ENCODE results near the gene ATG10. TPM values are rescaled to one million over a fixed set of nuclear protein-coding genes. Genes with fewer than 3 reads are reported as not detected.

Gene ATG10
- total RNA-seq, 1 experiment from 2014 or later, result 11.8 TPM

DNA sequence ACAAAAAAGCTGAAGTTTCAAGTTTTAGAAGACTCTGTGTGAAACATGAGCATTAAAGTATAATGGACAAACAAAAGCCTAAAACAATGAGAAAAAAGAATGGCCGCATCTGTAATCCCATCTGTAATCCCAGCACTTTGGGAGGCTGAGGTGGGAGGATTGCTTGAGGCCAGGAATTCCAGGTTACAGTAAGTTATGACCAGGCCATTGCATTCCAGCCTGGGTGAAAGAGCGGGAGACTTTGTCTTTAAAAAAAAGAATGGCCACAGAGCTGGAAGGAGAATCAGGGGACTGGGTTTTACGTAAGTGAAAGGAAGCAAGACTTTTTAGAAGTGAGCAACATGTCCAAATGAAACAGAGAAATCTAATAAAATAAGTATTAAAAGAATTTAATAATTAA is 2.6 kb upstream of the ATG10 start:
- Histone ChIP-seq H3K4me3 (ENCODE audit: low read length) (no peak overlapping the region), H3K4me1 (ENCODE audit: insufficient read depth, low read length) (peaks cover 12% of the 10 kb centered on the region; the same call in 1 of the 2 replicates), H3F3A (ENCODE audit: low read length, unreplicated experiment) (no peaks in the 10 kb centered on the region), H3K9me2 (replicated peaks; ENCODE audit: low read length) (no peaks in the 10 kb centered on the region), H2AFZ (ENCODE audit: low read length) (no peak overlapping the region), H3K27me3 (ENCODE audit: low read length) (no peaks in the 10 kb centered on the region), H3K27ac (ENCODE audit: low read length) (no peak overlapping the region), H3K9ac (ENCODE audit: low read length) (no peak overlapping the region), H3K36me3 (ENCODE audit: low read depth, low read length) (no peaks in the 10 kb centered on the region), H3K4me2 (ENCODE audit: low read length) (no peak overlapping the region), H3K9me3 (ENCODE audit: low read length) (no peaks in the 10 kb centered on the region), H4K20me1 (ENCODE audit: low read length) (no peaks in the 10 kb centered on the region), H3K79me2 (ENCODE audit: low read length) (peaks cover 13% of the 10 kb centered on the region; the same call in 1 of the 2 replicates)
- POLR2A ChIA-PET (ENCODE audit: unreplicated experiment), result no interaction called here
- CTCF ChIA-PET, result no interaction called here
- no peak for ATAC-seq
- no TSS peak for BruUV-seq (replicated peaks)
- intact Hi-C loops (cut with micrococcal nuclease), result no loop called here
- no peak for TF ChIP-seq EZH2 (IDR thresholded peaks at IDR 0.05; ENCODE audit: low read length, unreplicated experiment)
- TF ChIP-seq EZH2phosphoT487 (IDR thresholded peaks at IDR 0.05; ENCODE audit: borderline replicate concordance, low read length), result no peak
- TF ChIP-seq, protein P1, sequence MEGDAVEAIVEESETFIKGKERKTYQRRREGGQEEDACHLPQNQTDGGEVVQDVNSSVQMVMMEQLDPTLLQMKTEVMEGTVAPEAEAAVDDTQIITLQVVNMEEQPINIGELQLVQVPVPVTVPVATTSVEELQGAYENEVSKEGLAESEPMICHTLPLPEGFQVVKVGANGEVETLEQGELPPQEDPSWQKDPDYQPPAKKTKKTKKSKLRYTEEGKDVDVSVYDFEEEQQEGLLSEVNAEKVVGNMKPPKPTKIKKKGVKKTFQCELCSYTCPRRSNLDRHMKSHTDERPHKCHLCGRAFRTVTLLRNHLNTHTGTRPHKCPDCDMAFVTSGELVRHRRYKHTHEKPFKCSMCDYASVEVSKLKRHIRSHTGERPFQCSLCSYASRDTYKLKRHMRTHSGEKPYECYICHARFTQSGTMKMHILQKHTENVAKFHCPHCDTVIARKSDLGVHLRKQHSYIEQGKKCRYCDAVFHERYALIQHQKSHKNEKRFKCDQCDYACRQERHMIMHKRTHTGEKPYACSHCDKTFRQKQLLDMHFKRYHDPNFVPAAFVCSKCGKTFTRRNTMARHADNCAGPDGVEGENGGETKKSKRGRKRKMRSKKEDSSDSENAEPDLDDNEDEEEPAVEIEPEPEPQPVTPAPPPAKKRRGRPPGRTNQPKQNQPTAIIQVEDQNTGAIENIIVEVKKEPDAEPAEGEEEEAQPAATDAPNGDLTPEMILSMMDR (conservative IDR thresholded peaks at IDR 0.05; ENCODE audit: low read depth, low read length), result no peak
- no peak for DNase-seq

DNA sequence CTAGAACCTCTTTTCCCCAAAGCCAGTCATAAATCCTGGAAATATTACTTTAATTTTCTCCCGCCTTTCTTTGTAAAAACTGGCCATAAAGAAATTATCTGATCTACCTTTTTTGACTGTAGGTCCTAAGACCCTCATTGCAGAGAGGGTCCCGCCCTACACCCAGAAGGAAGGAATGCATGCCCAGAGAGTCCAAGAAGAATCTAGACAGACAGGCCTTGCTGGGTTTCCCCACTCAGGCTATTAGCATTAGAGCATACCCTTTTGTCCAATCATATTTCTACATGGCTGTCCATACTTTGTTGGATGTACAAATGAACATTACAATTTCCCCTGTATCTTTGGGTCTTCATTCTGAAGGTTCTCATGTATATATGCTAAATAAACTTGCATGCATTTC is 1.9 kb upstream of the ATG10 start:
- intact Hi-C loops (cut with micrococcal nuclease), result loop anchor here (2.0 to 10.0 kb wide), 5 partner anchors 118 to 545 kb away; partner anchors contain the start of gene SSBP2
- no TSS peak for BruUV-seq (replicated peaks)

More for the DNA sequence above, 1.9 kb upstream of the ATG10 start:
- no peak overlapping the region for H3K27ac ChIP-seq (ENCODE audit: low read length)
- H4K20me1 ChIP-seq (ENCODE audit: low read length), result no peaks in the 10 kb centered on the region
- H3K9me3 ChIP-seq (ENCODE audit: low read length), result no peaks in the 10 kb centered on the region
- H2AFZ ChIP-seq (ENCODE audit: low read length), result no peak overlapping the region
- H3F3A ChIP-seq (ENCODE audit: low read length, unreplicated experiment), result no peaks in the 10 kb centered on the region
- H3K9ac ChIP-seq (ENCODE audit: low read length), result no peak overlapping the region
- no peak overlapping the region for H3K4me2 ChIP-seq (ENCODE audit: low read length)
- no peak overlapping the region for H3K4me3 ChIP-seq (ENCODE audit: low read length)
- no peaks in the 10 kb centered on the region for H3K36me3 ChIP-seq (ENCODE audit: low read depth, low read length)
- CTCF ChIA-PET, result no interaction called here
- POLR2A ChIA-PET (ENCODE audit: unreplicated experiment), result no interaction called here
- peaks cover 12% of the 10 kb centered on the region; the same call in 1 of the 2 replicates for H3K4me1 ChIP-seq (ENCODE audit: insufficient read depth, low read length)
- H3K9me2 ChIP-seq (replicated peaks; ENCODE audit: low read length), result no peaks in the 10 kb centered on the region
- TF ChIP-seq, protein P1 (conservative IDR thresholded peaks at IDR 0.05; ENCODE audit: low read depth, low read length), result no peak
- TF ChIP-seq EZH2phosphoT487 (IDR thresholded peaks at IDR 0.05; ENCODE audit: borderline replicate concordance, low read length) (no peak), EZH2 (IDR thresholded peaks at IDR 0.05; ENCODE audit: low read length, unreplicated experiment) (no peak)
- H3K79me2 ChIP-seq (ENCODE audit: low read length), result peaks cover 13% of the 10 kb centered on the region; the same call in 1 of the 2 replicates
- no peak for DNase-seq
- ATAC-seq, result no peak
- H3K27me3 ChIP-seq (ENCODE audit: low read length), result no peaks in the 10 kb centered on the region
